ENCODE data around the gene TPRX1.
"Not testable (repeated sequence)": the region's sequence is repeated elsewhere in the genome, so short reads cannot be mapped to it uniquely, and the experiment has no call there.

The TPRX1 gene, protein sequence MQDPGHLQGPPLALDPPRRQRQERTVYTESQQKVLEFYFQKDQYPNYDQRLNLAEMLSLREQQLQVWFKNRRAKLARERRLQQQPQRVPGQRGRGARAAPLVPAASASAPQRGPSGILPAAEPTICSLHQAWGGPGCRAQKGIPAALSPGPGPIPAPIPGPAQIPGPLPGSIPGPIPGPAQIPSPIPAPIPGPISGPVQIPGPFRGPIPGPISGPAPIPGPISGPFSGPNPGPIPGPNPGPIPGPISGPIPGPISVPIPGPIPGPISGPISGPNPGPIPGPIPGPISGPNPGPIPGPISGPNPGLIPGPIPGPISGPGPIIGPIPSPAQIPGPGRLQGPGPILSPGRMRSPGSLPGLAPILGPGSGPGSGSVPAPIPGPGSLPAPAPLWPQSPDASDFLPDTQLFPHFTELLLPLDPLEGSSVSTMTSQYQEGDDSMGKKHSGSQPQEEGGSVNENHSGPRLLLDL

DNA sequence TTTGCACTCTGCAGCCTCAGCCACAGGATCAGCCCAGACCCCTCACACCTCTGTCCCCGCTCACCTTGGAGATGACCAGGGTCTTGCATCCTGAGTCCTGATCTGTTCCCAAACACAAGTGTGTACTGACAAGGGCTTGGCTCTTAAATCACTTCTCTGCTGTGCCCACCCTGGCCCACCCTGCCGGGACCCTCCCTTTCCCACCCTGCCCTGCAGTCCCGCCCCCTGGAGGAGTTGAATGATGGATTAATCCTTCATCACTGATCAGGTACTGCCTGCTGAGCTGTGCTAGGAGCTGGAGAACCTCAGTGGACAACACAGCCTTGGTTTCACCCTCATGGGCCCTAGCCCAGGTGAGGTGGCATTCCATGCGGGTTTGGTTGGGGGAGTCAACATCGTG is at the start of gene TPRX1:
TPRX1 (minus strand) TSS at position 101 of the 400 bp plus-strand sequence; CDS start at position 89, 12 bp downstream.
- not testable (repeated sequence) for DNase-seq (ENCODE audit: low read depth); H3K4me3 ChIP-seq (ENCODE audit: low read depth, low read length)

GRCh38 chr19:47853003-47853402 is 48.7 kb upstream of the TPRX1 start:
- no peak for TF ChIP-seq CTCF (conservative IDR thresholded peaks at IDR 0.05; ENCODE audit: low read depth, low read length)
- H3K4me3 ChIP-seq (ENCODE audit: low read depth, low read length) = no peak overlapping the region
- DNase-seq (ENCODE audit: low read depth) = no peak

- TF ChIP-seq CTCF (conservative IDR thresholded peaks at IDR 0.05; ENCODE audit: low read depth, low read length) = peak; percentile 59
- H3K4me3 ChIP-seq (ENCODE audit: low read depth, low read length) = no peak overlapping the region
- DNase-seq (ENCODE audit: low read depth) = peak; percentile 29
These were observed 44.6 kb upstream of the TPRX1 start for GRCh38 chr19:47848823-47849473.

DNA sequence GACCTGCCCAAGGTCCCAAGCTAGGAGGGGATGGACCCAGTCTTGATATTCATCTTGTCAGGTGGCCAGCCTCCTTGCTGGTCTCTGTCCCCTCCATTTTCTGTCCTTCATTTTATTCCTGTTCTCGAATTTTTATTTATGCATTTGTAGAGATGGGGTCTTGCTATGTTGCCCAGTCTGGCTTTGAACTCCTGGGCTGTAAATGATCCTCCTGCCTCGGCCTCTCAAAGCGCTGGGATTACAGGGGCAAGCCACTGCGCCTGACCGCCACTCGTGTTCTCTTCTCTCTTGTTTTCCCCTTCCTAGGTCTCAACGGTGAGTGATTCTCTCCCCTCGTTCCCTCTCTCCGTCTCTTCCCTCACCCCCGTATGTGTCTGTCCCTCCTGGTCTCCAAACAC is 44.1 kb upstream of the TPRX1 start:
- DNase-seq (ENCODE audit: low read depth) = no peak
- no peak overlapping the region for H3K4me3 ChIP-seq (ENCODE audit: low read depth, low read length)
- no peak for TF ChIP-seq CTCF (conservative IDR thresholded peaks at IDR 0.05; ENCODE audit: low read depth, low read length)

DNA sequence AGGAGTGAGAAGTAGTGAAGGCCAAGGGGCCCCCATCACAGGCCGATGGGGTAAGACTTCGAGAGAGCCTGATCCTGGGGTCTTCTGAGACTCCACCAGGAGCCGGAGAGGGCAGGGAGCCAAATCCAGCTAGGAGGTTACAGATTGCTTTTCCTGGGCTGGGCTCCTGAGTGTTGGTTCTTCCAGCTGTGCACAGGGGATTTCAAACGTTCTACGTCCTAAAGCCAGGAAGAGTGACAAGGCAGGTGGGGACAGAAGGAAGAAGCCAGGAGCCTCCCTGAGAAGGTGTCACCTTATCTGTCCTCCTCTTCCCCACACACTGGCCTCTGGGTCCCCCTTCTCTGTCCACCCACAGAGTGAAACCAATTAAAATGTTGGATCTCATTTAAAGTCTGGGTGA is 38.6 kb upstream of the TPRX1 start:
- TF ChIP-seq CTCF (conservative IDR thresholded peaks at IDR 0.05; ENCODE audit: low read depth, low read length) = no peak
- no peak for DNase-seq (ENCODE audit: low read depth)
- no peak overlapping the region for H3K4me3 ChIP-seq (ENCODE audit: low read depth, low read length)

DNA sequence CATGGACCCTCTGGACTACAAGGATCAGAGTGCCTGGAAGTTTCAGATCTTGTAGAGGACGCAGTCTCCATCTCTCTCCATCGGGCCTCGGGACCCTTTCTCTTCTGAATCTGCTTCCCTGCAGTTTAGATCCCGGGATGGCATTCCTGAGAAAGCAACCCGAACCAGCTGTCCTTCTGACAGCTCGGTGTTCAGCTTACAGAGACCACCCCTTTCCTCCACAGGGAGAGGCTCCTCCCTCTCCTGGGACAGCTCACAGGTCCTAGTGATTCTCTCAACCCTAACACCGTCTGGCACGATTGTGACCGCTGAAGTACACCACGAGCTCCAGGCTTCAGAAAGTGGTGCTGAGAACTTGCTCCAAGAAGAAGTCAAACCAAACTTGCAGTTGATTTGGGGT is 35.6 kb upstream of the TPRX1 start:
- no peak overlapping the region for H3K4me3 ChIP-seq (ENCODE audit: low read depth, low read length)
- peak; percentile 26 for DNase-seq (ENCODE audit: low read depth)
- TF ChIP-seq CTCF (conservative IDR thresholded peaks at IDR 0.05; ENCODE audit: low read depth, low read length) = no peak

- TF ChIP-seq CTCF (conservative IDR thresholded peaks at IDR 0.05; ENCODE audit: low read depth, low read length) = no peak
- no peak for DNase-seq (ENCODE audit: low read depth)
These were observed 35.1 kb upstream of the TPRX1 start for GRCh38 chr19:47839411-47839810.

More at GRCh38 chr19:47839411-47839810, 35.1 kb upstream of the TPRX1 start:
- H3K4me3 ChIP-seq (ENCODE audit: low read depth, low read length) = no peak overlapping the region

Data from choroid plexus epithelial cell (primary cell).